8988T (cell line): Measurements from ENCODE around the gene C3.
"Not testable (repeated sequence)": the region's sequence is repeated elsewhere in the genome, so short reads cannot be mapped to it uniquely, and the experiment has no call there.

Experiments
- DNase-seq: peaks from one replicate; pipeline ENCODE4 v3.0.0; 2011

C3 gene

DNA sequence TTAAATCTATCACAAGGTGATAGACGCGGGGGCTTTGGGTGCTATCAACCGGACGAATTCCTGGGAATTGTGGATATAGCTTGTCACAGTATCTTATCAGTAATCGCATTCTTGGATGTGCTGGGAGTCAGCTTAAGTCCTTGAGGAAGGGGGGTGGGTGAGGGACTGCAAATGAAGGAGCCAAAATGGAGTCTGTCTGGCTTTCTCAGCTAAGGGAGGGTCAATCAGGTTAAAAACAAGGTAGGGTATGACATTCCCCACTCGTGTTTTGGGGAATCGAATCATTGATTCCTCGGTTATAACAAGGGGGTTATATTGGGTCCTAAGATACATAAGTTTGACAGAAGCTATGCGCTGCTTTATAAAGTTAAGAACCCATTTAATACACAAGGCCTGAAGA lies 64.1 kb downstream of the C3 start:
- DNase-seq = not testable (repeated sequence)

DNA sequence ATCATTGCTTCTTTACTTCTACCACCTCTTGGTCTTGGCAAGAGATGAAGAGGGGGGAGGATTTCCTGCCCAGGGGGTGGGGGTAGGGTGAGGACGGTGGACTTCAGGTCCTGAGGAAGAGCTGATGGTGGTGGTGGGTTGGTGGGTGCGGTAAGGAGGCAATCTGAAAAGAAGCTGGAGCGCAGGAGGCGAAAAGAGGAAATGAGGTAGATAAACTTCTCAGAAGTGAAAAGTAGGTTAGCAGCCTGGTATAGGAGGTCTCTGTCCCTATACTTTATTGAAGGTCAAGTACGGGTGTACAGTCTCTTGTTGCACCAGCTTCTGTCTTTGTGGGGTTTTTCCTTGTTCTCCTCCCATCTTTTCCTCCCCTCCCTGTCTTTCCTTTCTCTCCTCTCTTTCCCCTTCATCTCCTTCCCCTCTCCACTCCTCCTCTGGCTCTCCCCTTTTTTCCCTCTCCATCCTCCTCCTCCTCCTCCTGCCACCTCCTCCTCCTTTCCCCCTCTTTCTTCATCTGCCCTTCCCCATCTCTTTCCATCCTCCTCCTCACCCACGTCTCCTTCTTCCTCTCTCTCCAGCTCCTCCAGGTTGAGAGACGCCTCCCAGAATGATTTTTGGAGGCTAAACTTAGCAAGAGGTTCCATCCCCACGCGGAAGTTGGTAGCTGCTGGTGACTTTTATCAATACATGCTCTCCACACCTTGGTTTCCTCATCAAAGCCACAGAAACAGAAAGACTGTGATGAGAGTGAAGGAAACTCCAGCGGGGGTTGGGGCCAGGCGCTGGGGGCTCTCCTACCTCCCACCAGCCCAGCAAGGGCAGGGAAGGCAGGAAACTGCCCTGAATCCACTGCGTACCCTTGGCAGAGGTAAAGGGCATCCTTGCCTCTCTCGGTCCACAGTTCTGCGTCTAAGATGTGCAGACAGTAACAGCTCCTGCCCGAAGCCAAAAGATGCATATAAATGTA lies 65.8 kb downstream of the C3 start:
- no peak for DNase-seq

DNA sequence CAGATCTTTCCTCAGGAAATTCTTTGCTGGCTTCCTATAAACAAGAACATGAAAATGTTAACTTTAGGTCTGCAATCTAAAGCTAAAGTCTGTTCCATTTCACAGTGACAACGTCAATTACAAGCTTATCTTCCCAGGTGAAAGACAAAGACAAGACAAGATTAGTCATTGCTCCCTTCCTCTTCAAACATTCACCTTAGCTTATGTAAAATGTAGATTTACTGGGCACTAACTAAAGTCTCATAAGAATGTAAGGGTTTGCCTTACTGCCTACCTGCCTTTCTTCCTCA lies 67.7 kb downstream of the C3 start:
- DNase-seq = no peak

DNA sequence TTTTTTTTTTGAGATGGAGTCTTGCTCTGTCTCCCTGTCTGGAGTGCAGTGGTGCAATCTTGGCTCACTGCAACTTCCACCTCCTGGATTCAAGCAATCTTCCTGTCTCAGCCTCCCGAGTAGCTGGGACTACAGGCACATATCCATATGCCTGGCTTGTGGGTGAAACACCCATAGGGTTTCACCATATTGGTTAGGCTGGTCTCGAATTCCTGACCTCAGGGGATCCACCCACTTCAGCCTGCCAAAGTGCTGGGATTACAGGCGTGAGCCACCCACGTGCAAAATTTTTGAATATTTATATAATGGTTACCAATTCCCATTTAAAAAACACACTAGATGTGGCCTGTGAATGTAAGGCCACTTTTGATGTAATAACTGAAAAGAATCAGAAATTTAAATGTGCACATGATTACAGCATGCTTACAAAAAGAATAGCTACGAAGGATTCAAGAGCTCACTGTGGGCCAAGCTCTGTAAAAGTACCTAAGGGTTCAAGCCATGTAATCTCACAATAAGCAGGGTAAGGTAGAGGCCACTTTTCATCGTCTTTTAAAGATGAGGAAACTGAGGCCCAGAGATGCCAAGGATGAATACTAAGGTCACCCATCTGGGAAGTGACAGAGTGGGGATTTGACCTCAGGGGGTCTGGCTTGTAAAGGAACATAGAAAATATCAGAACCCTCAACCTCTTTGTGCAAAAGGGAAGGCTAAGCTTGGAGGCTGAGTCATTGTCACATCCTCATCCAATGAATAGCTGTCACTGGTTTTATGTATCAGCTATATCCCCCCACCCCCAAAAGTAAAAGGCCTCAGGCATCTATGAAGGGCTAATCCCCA lies 68.3 kb downstream of the C3 start:
- DNase-seq = no peak

DNA sequence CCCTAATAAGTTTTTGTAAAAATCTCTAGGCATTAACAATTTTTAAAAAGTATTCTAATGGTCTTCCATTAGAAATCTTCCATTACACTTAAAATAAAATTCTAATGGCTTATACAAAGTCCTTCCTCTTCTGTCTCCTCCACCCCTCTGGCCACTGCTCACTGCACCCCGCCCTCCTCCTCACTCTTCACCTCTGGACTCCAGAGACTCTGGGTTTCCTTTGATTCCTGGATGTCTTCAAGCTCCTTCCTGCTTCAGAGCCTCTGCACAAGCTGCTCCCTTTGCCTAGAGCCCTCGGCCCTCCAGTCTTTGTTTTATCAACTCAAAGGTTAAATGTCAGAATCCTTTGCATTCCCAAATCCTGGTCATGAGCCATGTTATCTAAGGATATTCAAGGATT lies 71.3 kb downstream of the C3 start:
- DNase-seq = no peak

DNA sequence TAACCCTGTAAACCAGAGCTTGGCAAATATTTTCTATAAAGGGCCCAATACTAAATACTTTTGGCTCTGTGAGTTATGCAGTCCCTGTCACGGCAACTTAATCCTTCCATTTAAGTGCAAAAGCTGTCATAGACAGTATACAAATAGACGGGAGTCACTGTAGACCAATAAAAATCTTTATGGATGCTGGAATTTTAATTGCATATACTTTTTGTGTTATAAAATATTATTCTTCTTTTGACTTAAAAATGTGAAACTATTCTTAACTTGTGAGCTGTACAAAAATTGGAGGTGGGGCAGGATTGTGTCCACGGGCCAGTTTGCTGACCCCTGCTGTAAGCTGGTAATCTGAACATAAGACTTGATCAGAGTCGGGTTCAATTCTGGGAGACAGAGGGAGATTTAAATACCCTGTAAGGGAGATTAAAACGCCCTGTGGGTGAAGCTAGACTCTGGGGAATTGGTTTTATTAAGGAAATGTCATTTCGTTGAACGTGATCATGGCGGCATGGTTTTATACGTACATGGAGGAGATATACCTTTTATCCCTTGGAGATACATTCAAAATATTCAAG lies 72.2 kb downstream of the C3 start:
- no peak for DNase-seq

DNA sequence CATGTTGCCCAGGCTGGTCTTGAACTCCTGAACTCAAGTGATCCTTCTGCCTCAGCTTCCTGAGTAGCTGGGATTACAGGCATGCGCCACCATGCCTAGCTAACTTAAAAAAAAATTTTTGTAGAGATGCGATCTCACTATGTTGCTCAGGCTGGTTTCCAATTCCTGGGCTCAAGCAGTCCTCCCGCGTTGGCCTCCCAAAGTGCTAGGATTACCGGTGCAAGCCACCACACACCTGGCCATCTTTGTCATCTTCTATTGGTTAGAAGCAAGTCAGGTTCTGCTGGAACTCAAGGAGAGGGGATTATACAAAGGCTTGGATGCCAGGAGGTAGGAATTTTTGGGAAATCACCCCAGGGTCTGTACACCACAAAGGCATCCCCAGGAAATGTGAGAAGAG lies 75.7 kb downstream of the C3 start:
- DNase-seq = no peak

DNA sequence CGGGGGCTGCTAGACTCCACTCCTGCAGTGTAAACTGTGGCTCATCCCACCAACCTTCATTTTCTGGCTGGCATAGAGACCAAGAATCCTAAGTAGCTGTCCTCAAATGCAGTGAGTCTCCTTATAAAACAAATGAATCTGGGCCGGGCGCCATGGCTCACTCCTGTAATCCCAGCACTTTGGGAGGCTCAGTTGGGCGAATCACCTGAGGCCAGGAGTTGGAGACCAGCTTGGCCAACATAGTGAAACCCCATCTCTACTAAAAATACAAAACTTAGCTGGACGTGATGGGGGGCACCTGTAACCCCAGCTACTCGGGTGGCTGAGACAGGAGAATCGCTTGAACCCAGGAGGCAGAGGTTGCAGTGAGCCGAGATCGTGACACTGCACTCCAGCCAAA lies 80.1 kb downstream of the C3 start:
- not testable (repeated sequence) for DNase-seq

DNA sequence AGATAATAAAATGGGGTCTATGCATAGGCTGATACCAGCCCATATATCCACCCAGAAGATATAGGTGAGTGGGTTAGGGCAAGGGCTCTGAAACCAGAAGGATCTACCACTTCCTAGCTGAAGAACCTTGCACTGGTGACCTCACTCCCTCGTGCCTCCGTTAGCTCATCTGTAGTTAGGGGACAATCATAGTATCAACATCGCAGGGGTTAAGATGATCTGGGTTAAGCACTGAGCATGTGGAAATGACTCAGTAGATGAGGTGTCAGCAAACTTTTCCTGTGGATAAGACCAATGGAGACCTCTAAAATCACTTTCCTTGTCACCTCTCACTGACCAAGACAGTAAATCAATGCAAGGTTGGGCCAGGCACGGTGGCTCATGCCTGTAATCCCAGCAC lies 81.0 kb downstream of the C3 start:
- no peak for DNase-seq

DNA sequence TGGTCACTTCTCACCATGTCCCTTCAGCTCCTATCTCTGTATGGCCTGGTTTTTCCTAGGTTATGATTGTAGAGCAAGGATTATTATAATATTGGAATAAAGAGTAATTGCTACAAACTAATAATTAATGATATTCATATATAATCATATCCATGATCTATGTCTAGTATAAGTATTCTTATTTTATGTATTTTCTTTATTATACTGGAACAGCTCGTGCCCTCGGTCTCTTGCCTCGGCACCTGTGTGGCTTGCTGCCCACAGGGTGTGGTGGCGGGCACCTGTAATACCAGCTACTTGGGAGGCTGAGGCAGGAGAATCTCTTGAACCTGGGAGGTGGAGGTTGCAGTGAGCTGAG lies 87.0 kb downstream of the C3 start:
- DNase-seq = not testable (repeated sequence)

DNA sequence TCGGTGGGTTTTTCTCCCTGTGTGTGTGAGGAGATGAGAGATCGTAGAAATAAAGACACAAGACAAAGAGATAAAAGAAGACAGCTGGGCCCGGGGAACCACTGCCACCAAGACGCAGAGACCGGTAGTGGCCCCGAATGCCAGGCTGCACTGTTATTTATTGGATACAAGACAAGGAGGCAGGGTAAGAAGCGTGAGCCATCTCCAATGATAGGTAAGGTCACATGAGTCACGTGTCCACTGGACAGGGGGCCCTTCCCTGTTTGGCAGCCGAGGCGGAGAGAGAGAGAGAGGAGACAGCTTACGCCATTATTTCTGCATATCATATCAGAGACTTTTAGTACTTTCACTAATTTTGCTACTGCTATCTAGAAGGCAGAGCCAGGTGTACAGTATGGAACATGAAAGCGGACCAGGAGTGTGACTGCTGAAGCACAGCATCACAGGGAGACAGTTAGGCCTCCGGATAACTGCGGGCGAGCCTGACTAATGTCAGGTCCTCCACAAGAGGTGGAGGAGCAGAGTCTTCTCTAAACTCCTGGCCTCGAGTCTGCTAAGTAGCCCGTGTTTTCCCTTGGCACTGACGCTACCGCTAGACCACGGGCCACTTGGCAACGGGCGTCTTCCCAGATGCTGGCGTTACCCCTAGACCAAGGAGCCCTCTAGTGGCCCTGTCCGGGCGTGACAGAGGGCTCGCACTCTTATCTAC lies 87.5 kb downstream of the C3 start:
- DNase-seq = not testable (repeated sequence)

DNA sequence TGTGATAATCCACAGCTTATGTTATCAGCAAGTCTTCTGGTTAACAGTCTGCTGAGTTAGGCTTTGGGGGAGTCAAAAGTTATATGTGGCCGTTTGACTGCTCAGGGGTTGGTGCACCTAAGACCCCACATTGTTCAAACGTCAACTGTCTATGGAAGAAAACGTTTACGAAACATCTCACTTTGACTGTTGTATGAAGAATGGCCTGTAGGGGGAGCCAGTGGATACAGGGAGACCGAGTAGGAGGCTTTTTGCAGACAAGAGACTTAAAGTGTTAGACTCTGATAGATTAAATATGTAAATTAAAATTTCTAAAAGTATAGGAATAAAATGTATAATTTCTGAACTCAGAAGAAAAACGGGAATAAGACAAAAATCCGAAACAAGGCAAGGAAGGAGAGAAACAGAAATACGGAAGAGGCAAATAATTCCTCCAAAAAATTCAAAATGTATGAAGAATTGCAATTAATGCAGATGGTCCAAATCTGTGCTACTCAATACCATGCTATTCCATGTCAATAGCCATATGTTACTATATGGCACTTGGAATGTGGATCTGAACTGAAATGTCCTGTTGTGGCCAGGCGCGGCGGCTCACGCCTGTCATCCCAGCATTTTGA lies 88.3 kb downstream of the C3 start:
- no peak for DNase-seq
